GM12873 (cell line): Measurements from ENCODE around the gene GZF1.

Experiments
- TF ChIP-seq, protein P1 (sequence below): IDR thresholded peaks from 2 replicates; pipeline ENCODE4 v1.5.1; 2012; ENCODE audit warnings: low read depth, mild to moderate bottlenecking, moderate library complexity, low read length, control low read depth; ENCODE audit not compliant: insufficient read depth; ENCODE audit errors: missing control alignments

The GZF1 gene

GRCh38 chr20:23371496-23371895, 9.5 kb downstream of the GZF1 start:
- TF ChIP-seq, protein P1, sequence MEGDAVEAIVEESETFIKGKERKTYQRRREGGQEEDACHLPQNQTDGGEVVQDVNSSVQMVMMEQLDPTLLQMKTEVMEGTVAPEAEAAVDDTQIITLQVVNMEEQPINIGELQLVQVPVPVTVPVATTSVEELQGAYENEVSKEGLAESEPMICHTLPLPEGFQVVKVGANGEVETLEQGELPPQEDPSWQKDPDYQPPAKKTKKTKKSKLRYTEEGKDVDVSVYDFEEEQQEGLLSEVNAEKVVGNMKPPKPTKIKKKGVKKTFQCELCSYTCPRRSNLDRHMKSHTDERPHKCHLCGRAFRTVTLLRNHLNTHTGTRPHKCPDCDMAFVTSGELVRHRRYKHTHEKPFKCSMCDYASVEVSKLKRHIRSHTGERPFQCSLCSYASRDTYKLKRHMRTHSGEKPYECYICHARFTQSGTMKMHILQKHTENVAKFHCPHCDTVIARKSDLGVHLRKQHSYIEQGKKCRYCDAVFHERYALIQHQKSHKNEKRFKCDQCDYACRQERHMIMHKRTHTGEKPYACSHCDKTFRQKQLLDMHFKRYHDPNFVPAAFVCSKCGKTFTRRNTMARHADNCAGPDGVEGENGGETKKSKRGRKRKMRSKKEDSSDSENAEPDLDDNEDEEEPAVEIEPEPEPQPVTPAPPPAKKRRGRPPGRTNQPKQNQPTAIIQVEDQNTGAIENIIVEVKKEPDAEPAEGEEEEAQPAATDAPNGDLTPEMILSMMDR = no peak

- TF ChIP-seq, protein P1 = no peak
Measured at GRCh38 chr20:23374441-23374840, 12.5 kb downstream of the GZF1 start.

DNA sequence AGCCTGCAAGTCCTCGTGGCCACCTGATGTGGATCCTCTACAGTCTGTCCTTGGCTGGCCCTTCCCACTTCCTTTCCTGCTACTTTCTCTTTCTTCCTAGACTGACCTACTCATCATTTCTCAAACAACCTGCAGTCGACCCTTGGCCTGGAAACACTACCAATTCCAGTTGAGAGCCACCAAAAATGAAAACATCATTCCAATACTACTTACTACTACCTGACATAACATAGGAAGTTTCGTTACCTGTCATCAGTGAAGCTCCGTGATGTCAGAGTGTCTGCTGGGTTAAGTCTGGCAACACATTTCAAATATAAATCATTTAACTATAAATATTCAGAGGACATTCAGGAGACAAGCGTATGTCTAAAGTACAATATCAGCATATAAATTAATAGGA, 13.8 kb downstream of the GZF1 start:
- TF ChIP-seq, protein P1 = no peak

- TF ChIP-seq, protein P1 = no peak
Measured at GRCh38 chr20:23379772-23380171, 17.8 kb downstream of the GZF1 start.

GRCh38 chr20:23381876-23382275, 19.9 kb downstream of the GZF1 start:
- TF ChIP-seq, protein P1 = no peak

DNA sequence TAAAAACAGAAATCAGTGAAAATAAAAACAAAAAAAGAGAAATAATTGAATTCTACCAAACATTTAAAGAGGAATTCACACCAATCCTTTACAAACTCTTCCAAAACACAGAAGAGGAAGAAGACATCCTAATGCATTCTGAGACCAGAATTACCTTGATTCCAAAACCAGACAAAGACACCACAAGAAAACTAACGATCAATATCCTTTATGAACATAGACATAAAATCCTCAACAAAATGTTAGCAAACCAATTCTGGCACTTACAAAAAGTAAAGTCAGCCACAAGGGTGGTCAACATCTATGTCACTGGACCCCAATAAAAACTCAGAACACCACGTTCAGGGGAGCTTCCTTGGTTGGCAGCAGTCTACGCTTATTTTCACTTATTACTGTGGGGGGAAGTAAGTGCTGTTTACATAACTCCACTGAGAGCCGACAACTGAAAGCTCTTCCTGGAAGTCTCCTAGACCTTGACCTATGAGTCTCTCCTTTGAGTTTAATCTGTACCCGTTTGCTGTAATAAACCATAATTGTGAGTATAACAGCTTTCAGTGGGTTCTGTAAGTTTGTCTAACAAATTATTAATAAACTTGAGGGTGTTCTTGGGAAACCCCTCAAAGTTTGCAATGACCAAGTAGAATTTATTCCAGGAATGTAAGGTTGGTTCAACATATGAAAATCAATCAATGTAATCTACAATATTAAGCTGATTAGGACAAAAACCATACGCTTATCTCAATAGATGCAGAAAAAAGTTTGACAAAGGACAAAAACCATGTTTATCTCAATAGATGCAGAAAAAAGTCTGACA, 24.5 kb downstream of the GZF1 start:
- TF ChIP-seq, protein P1 = no peak

DNA sequence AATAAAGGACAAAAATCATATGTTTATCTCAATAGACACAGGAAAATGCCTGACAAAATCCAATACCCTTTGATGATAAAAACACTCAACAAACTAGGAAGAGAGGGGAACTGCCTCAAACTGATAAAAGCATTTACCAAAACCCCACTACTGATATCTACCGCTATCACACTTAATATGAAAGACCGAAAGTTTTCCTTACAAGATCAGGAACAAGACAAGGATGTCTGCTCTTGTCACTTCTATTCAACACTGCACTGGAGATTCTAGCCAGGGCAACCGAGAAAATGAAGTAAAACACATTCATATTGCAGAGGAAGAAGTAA, 25.1 kb downstream of the GZF1 start:
- TF ChIP-seq, protein P1 = no peak
